ENCODE results near the gene LASP1NB.
"Not testable (repeated sequence)": the region's sequence is repeated elsewhere in the genome, so short reads cannot be mapped to it uniquely, and the experiment has no call there.

The LASP1NB gene

DNA sequence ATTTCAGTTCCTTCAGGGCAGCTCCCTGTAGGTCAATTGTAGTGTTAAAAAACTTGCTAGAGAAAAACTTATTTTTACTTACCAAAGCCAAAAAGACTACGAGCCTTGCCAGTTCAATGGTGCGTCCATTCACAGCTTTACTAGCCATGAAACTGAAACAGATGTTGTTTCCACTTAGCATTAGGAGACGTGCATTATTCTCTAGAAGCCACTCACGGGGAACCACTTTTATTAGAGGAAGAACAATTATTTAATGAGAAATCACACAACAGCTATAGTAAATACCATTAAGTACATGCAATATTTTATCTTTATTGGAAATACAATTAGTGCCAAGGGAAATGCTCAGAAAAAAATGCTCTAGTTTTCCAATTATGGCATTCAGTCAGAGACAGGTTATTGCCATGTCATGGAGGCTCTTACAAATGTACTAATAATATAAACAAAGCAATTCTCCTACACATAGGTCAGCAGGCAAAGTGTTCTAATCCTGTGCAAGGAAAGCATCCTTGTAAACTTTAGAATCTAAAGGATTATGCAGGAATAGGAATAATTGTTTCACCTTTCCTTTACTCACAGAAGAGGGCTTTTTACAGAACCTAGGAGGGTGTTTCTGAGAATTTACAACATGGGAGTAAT lies 17.4 kb downstream of the LASP1NB start:
- no peaks in the 10 kb centered on the region for H3K36me3 ChIP-seq (ENCODE audit: control insufficient read depth in 2 of 2, insufficient read depth in 2 of 2, low read length in 1 of 2)
- no peaks in the 10 kb centered on the region for H3K27me3 ChIP-seq (ENCODE audit: control insufficient read depth in 1 of 2, insufficient read depth in 2 of 2, low read length in 2 of 2)
- H3K27ac ChIP-seq (ENCODE audit: low read depth in 2 of 2, low read length in 1 of 2) = no peak overlapping the region
- H3K4me1 ChIP-seq (ENCODE audit: control insufficient read depth in 2 of 2, insufficient read depth in 2 of 2, low read length in 1 of 2) = no peaks in the 10 kb centered on the region
- H3K4me3 ChIP-seq (ENCODE audit: low read depth in 1 of 2, low read length in 2 of 2) = no peak overlapping the region
- WGBS, 2 donors = 54 to 59% methylated on average over 4 of the region's 4 CpGs
- H3K9me3 ChIP-seq (ENCODE audit: control insufficient read depth in 2 of 2, insufficient read depth in 1 of 2, low read depth in 1 of 2, low read length in 1 of 2) = no peaks in the 10 kb centered on the region

DNA sequence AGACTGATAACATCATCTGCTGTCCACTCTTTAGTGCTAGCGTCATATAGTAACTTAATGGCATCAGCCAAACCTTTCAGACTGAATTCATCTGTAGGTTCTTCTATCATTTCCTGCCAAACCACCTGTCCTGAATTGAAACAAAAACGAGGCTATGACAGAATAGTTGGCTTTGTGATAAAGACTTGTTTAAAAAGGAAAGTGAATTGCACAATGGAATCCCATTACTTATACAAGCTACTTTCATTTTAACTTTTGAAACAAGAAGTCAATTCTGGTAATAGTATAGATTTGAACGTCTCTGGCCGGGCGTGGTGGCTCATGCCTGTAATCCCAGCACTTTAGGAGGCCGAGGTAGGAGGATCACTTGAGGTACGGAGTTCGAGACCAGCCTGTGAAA lies 18.2 kb downstream of the LASP1NB start:
- no peaks in the 10 kb centered on the region for H3K36me3 ChIP-seq (ENCODE audit: control insufficient read depth in 2 of 2, insufficient read depth in 2 of 2, low read length in 1 of 2)
- H3K27me3 ChIP-seq (ENCODE audit: control insufficient read depth in 1 of 2, insufficient read depth in 2 of 2, low read length in 2 of 2) = no peaks in the 10 kb centered on the region
- WGBS, 2 donors = 57 to 62% methylated on average over 8 of the region's 8 CpGs
- no peaks in the 10 kb centered on the region for H3K9me3 ChIP-seq (ENCODE audit: control insufficient read depth in 2 of 2, insufficient read depth in 1 of 2, low read depth in 1 of 2, low read length in 1 of 2)
- no peaks in the 10 kb centered on the region for H3K4me1 ChIP-seq (ENCODE audit: control insufficient read depth in 2 of 2, insufficient read depth in 2 of 2, low read length in 1 of 2)
- no peak overlapping the region for H3K4me3 ChIP-seq (ENCODE audit: low read depth in 1 of 2, low read length in 2 of 2)
- no peak overlapping the region for H3K27ac ChIP-seq (ENCODE audit: low read depth in 2 of 2, low read length in 1 of 2)

DNA sequence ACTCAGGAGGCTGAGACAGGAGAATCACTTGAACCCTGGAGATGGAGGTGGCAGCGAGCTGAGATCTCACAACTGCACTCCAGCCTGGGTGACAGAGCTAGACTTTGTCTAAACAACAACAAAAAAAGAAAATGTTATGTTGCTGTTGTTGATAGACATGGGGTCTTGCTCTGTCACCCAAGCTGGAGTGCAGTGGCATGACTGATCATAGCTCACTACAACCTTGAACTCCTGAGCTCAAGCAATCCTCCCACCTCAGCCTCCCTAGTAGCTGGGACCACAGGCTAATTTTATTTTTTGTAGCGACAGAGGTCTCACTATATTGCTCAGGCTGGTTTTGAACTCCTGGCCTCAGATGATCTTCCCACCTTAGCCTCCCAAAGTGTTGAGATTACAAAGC lies 21.8 kb downstream of the LASP1NB start:
- 92% methylated on average over 2 of the region's 2 CpGs for WGBS, 2 donors

DNA sequence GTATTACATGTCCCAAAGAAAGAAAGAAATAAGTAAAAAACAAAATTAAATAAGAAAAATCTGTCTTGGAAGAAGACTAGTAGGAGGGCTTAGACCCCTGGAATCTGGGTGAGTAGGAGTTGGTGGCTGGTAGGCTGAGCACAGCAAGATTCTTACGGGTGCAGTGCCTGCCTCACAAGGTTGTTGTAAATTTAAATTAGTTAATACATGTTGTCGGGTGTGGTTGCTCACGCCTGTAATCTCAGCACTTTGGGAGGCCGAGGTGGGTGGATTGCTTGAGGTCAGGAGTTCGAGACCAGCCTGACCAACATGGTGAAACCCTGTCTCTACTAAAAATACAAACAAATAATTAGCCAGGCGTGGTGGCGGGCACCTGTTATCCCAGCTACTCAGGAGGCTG lies 28.4 kb downstream of the LASP1NB start:
- WGBS, 2 donors = 88% methylated on average over 7 of the region's 7 CpGs
- H3K27me3 ChIP-seq (ENCODE audit: control insufficient read depth in 1 of 2, insufficient read depth in 2 of 2, low read length in 2 of 2); H3K4me3 ChIP-seq (ENCODE audit: low read depth in 1 of 2, low read length in 2 of 2); H3K36me3 ChIP-seq (ENCODE audit: control insufficient read depth in 2 of 2, insufficient read depth in 2 of 2, low read length in 1 of 2); H3K4me1 ChIP-seq (ENCODE audit: control insufficient read depth in 2 of 2, insufficient read depth in 2 of 2, low read length in 1 of 2); H3K27ac ChIP-seq (ENCODE audit: low read depth in 2 of 2, low read length in 1 of 2); H3K9me3 ChIP-seq (ENCODE audit: control insufficient read depth in 2 of 2, insufficient read depth in 1 of 2, low read depth in 1 of 2, low read length in 1 of 2): not testable (repeated sequence)

More for the DNA sequence above, 21.8 kb downstream of the LASP1NB start:
- H3K27ac ChIP-seq (ENCODE audit: low read depth in 2 of 2, low read length in 1 of 2) = no peak overlapping the region
- no peaks in the 10 kb centered on the region for H3K4me1 ChIP-seq (ENCODE audit: control insufficient read depth in 2 of 2, insufficient read depth in 2 of 2, low read length in 1 of 2)
- H3K36me3 ChIP-seq (ENCODE audit: control insufficient read depth in 2 of 2, insufficient read depth in 2 of 2, low read length in 1 of 2) = no peaks in the 10 kb centered on the region
- no peak overlapping the region for H3K4me3 ChIP-seq (ENCODE audit: low read depth in 1 of 2, low read length in 2 of 2)
- no peaks in the 10 kb centered on the region for H3K27me3 ChIP-seq (ENCODE audit: control insufficient read depth in 1 of 2, insufficient read depth in 2 of 2, low read length in 2 of 2)
- no peaks in the 10 kb centered on the region for H3K9me3 ChIP-seq (ENCODE audit: control insufficient read depth in 2 of 2, insufficient read depth in 1 of 2, low read depth in 1 of 2, low read length in 1 of 2)

- 2 to 4% methylated on average over 1 of the region's 1 CpG for WGBS, 2 donors
- Histone ChIP-seq H3K36me3 (ENCODE audit: control insufficient read depth in 2 of 2, insufficient read depth in 2 of 2, low read length in 1 of 2) (no peaks in the 10 kb centered on the region), H3K27ac (ENCODE audit: low read depth in 2 of 2, low read length in 1 of 2) (no peak overlapping the region), H3K27me3 (ENCODE audit: control insufficient read depth in 1 of 2, insufficient read depth in 2 of 2, low read length in 2 of 2) (no peaks in the 10 kb centered on the region), H3K4me3 (ENCODE audit: low read depth in 1 of 2, low read length in 2 of 2) (no peak overlapping the region), H3K4me1 (ENCODE audit: control insufficient read depth in 2 of 2, insufficient read depth in 2 of 2, low read length in 1 of 2) (no peaks in the 10 kb centered on the region), H3K9me3 (ENCODE audit: control insufficient read depth in 2 of 2, insufficient read depth in 1 of 2, low read depth in 1 of 2, low read length in 1 of 2) (no peaks in the 10 kb centered on the region)
These were observed 32.9 kb downstream of the LASP1NB start for GRCh38 chr17:38958326-38958725.

- no peaks in the 10 kb centered on the region for H3K9me3 ChIP-seq (ENCODE audit: control insufficient read depth in 2 of 2, insufficient read depth in 1 of 2, low read depth in 1 of 2, low read length in 1 of 2)
- no peaks in the 10 kb centered on the region for H3K4me1 ChIP-seq (ENCODE audit: control insufficient read depth in 2 of 2, insufficient read depth in 2 of 2, low read length in 1 of 2)
- H3K4me3 ChIP-seq (ENCODE audit: low read depth in 1 of 2, low read length in 2 of 2) = no peak overlapping the region
- no peaks in the 10 kb centered on the region for H3K36me3 ChIP-seq (ENCODE audit: control insufficient read depth in 2 of 2, insufficient read depth in 2 of 2, low read length in 1 of 2)
- H3K27ac ChIP-seq (ENCODE audit: low read depth in 2 of 2, low read length in 1 of 2) = no peak overlapping the region
- no peaks in the 10 kb centered on the region for H3K27me3 ChIP-seq (ENCODE audit: control insufficient read depth in 1 of 2, insufficient read depth in 2 of 2, low read length in 2 of 2)
These were observed 33.3 kb downstream of the LASP1NB start for GRCh38 chr17:38958756-38959155.

DNA sequence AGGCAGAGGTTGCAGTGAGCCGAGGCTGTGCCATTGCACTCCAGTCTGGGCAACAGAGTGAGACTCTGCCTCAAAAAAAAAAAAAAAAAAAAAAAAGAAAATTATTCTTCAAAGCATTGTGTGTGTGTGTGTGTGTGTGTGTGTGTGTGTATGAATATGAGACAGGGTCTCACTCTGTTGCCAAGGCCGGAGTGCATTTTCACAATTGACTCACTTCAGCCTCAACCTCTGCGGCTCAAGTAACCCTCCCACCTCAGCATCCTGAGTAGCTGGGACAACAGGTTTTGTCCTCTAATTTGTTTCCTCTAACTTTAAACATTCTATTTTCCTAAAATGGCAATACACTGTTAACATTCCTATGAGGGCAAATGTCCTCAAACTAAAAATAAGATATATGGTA lies 34.1 kb downstream of the LASP1NB start:
- 83 to 89% methylated on average over 3 of the region's 3 CpGs for WGBS, 2 donors
- H3K36me3 ChIP-seq (ENCODE audit: control insufficient read depth in 2 of 2, insufficient read depth in 2 of 2, low read length in 1 of 2) = no peaks in the 10 kb centered on the region

DNA sequence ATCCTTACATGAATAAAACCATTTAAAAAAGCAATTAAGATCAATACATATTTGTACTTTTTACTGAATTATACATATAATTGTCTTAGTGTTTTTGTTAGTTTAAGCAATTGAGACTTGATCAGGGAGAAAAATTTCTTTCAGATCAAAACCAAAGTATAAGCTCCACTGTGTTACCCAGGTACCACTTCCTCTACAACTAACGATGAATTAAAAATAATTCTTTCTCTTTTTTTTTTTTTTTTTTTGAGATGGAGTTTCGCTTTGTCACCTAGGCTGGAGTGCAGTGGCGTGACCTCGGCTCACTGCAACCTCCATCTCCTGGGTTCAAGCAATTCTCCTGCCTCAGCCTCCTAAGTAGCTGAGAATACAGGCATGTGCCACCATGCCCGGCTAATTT lies 35.0 kb downstream of the LASP1NB start:
- Histone ChIP-seq H3K4me3 (ENCODE audit: low read depth in 1 of 2, low read length in 2 of 2) (no peak overlapping the region), H3K9me3 (ENCODE audit: control insufficient read depth in 2 of 2, insufficient read depth in 1 of 2, low read depth in 1 of 2, low read length in 1 of 2) (no peaks in the 10 kb centered on the region), H3K27me3 (ENCODE audit: control insufficient read depth in 1 of 2, insufficient read depth in 2 of 2, low read length in 2 of 2) (no peaks in the 10 kb centered on the region), H3K27ac (ENCODE audit: low read depth in 2 of 2, low read length in 1 of 2) (no peak overlapping the region), H3K4me1 (ENCODE audit: control insufficient read depth in 2 of 2, insufficient read depth in 2 of 2, low read length in 1 of 2) (no peaks in the 10 kb centered on the region), H3K36me3 (ENCODE audit: control insufficient read depth in 2 of 2, insufficient read depth in 2 of 2, low read length in 1 of 2) (no peaks in the 10 kb centered on the region)
- 75 to 78% methylated on average over 5 of the region's 5 CpGs for WGBS, 2 donors

More for the DNA sequence above, 34.1 kb downstream of the LASP1NB start:
- Histone ChIP-seq H3K27ac (ENCODE audit: low read depth in 2 of 2, low read length in 1 of 2) (no peak overlapping the region), H3K9me3 (ENCODE audit: control insufficient read depth in 2 of 2, insufficient read depth in 1 of 2, low read depth in 1 of 2, low read length in 1 of 2) (no peaks in the 10 kb centered on the region), H3K4me3 (ENCODE audit: low read depth in 1 of 2, low read length in 2 of 2) (no peak overlapping the region), H3K27me3 (ENCODE audit: control insufficient read depth in 1 of 2, insufficient read depth in 2 of 2, low read length in 2 of 2) (no peaks in the 10 kb centered on the region), H3K4me1 (ENCODE audit: control insufficient read depth in 2 of 2, insufficient read depth in 2 of 2, low read length in 1 of 2) (no peaks in the 10 kb centered on the region)

DNA sequence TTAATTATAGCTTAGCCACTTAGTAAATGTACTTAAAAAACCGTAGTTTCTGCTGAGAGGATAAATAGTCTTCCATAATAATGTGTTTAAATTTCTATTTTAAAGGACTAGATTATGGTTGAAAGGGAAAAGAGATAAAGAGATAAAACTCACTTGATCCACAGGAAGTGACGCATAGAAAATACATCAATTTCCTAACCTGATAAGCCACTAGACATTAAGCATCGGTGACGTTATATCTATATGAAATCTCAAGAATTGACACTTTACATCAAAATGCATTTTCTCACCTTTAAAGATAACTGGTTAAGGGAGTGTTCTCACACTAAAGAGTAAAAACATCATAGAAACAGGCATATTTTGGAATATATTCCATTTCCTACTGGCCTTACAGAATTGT lies 36.0 kb downstream of the LASP1NB start:
- Histone ChIP-seq H3K4me1 (ENCODE audit: control insufficient read depth in 2 of 2, insufficient read depth in 2 of 2, low read length in 1 of 2) (no peaks in the 10 kb centered on the region), H3K4me3 (ENCODE audit: low read depth in 1 of 2, low read length in 2 of 2) (no peak overlapping the region), H3K27me3 (ENCODE audit: control insufficient read depth in 1 of 2, insufficient read depth in 2 of 2, low read length in 2 of 2) (no peaks in the 10 kb centered on the region), H3K36me3 (ENCODE audit: control insufficient read depth in 2 of 2, insufficient read depth in 2 of 2, low read length in 1 of 2) (no peaks in the 10 kb centered on the region), H3K27ac (ENCODE audit: low read depth in 2 of 2, low read length in 1 of 2) (no peak overlapping the region), H3K9me3 (ENCODE audit: control insufficient read depth in 2 of 2, insufficient read depth in 1 of 2, low read depth in 1 of 2, low read length in 1 of 2) (no peaks in the 10 kb centered on the region)
- WGBS, 2 donors = 65 to 68% methylated on average over 4 of the region's 4 CpGs

DNA sequence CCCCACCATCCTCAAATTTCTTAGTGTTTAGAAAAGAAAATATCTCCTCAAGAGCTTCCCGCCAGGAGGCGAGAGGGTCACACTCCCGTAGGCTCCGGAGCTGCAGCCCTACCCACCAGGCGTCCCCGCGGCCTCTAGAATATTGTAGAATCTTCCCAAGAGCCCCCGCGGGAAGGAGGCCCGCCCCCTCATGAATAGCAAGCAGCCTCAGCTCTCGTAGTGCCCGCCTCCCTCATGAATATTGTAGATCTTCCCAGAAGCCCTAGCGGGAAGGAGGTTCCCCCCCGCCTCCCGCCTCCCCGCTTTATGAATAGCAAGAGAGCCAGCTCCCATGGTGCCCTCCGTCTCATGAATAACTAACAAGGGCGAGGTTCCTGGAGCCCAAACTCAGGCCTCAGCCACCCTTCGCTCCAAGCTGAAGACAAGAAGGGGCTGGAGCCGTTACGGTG lies 41.9 kb downstream of the LASP1NB start, which contains the start of gene FBXO47:
Gene FBXO47 (minus strand): TSS at position 114 of the 449 bp plus-strand sequence. CDS start 4,378 bp downstream, outside the sequence.
- no peaks in the 10 kb centered on the region for H3K36me3 ChIP-seq (ENCODE audit: control insufficient read depth in 2 of 2, insufficient read depth in 2 of 2, low read length in 1 of 2)
- H3K9me3 ChIP-seq (ENCODE audit: control insufficient read depth in 2 of 2, insufficient read depth in 1 of 2, low read depth in 1 of 2, low read length in 1 of 2) = no peaks in the 10 kb centered on the region
- WGBS, 2 donors = 9 to 15% methylated on average over 21 of the region's 21 CpGs
- H3K4me1 ChIP-seq (ENCODE audit: control insufficient read depth in 2 of 2, insufficient read depth in 2 of 2, low read length in 1 of 2) = no peaks in the 10 kb centered on the region
- peak within 1 kb of the TSS; percentile 62 to 72 for H3K27ac ChIP-seq (ENCODE audit: low read depth in 2 of 2, low read length in 1 of 2)
- H3K27me3 ChIP-seq (ENCODE audit: control insufficient read depth in 1 of 2, insufficient read depth in 2 of 2, low read length in 2 of 2) = no peaks in the 10 kb centered on the region
- H3K4me3 ChIP-seq (ENCODE audit: low read depth in 1 of 2, low read length in 2 of 2) = peak within 1 kb of the TSS in 1 of 2 donors; percentile 36
